T-helper 1 cell treated with Interleukin-12 subunit alpha and Interleukin-12 subunit beta and Interleukin-4 antibody, amounts not matched to agents 30 μg/mL and 1 μg/mL, for 36 hours (primary cell): ENCODE results near the gene SLC7A1.

ENCODE experiments used
- H3K27ac Mint-ChIP-seq: one replicate; pipeline ENCODE4 v1.8.0; 2021; ENCODE audit warnings: mild to moderate bottlenecking, mixed read lengths
- H3K27me3 Mint-ChIP-seq: one replicate; pipeline ENCODE4 v1.8.0; 2021; ENCODE audit warnings: low read depth, mixed read lengths
- H3K36me3 Mint-ChIP-seq: one replicate; pipeline ENCODE4 v1.8.0; 2021; ENCODE audit warnings: low read depth, mixed read lengths
- H3K4me1 Mint-ChIP-seq: one replicate; pipeline ENCODE4 v1.8.0; 2021; ENCODE audit warnings: low read depth, mixed read lengths
- H3K4me3 Mint-ChIP-seq: one replicate; pipeline ENCODE4 v1.8.0; 2021; ENCODE audit warnings: mild to moderate bottlenecking, moderate library complexity, mixed read lengths
- H3K9me3 Mint-ChIP-seq: one replicate; pipeline ENCODE4 v1.8.0; 2021; ENCODE audit warnings: mixed read lengths

SLC7A1 gene

GRCh38 chr13:29481603-29482002 lies 113.9 kb downstream of the SLC7A1 start:
- no peaks in the 10 kb centered on the region for H3K36me3 Mint-ChIP-seq
- H3K4me1 Mint-ChIP-seq, result no peaks in the 10 kb centered on the region
- no peak overlapping the region for H3K27ac Mint-ChIP-seq
- H3K27me3 Mint-ChIP-seq, result peaks cover 6% of the 10 kb centered on the region
- H3K4me3 Mint-ChIP-seq, result no peak overlapping the region
- no peaks in the 10 kb centered on the region for H3K9me3 Mint-ChIP-seq

GRCh38 chr13:29480893-29481525 lies 114.5 kb downstream of the SLC7A1 start:
- Mint-ChIP-seq H3K27me3 (peaks cover 12% of the 10 kb centered on the region), H3K27ac (no peak overlapping the region), H3K4me1 (no peaks in the 10 kb centered on the region), H3K9me3 (no peaks in the 10 kb centered on the region), H3K36me3 (no peaks in the 10 kb centered on the region), H3K4me3 (no peak overlapping the region)

- Mint-ChIP-seq H3K4me1 (no peaks in the 10 kb centered on the region), H3K36me3 (no peaks in the 10 kb centered on the region), H3K9me3 (no peaks in the 10 kb centered on the region), H3K27ac (no peak overlapping the region), H3K4me3 (no peak overlapping the region), H3K27me3 (peaks cover 13% of the 10 kb centered on the region)
These were observed 115.6 kb downstream of the SLC7A1 start for GRCh38 chr13:29479716-29480492.

GRCh38 chr13:29476046-29476445 lies 119.4 kb downstream of the SLC7A1 start:
- Mint-ChIP-seq H3K4me3 (no peak overlapping the region), H3K36me3 (no peaks in the 10 kb centered on the region), H3K27me3 (peaks cover 13% of the 10 kb centered on the region), H3K9me3 (no peaks in the 10 kb centered on the region), H3K27ac (no peak overlapping the region), H3K4me1 (no peaks in the 10 kb centered on the region)

- H3K4me3 Mint-ChIP-seq, result no peak overlapping the region
- no peak overlapping the region for H3K27ac Mint-ChIP-seq
- H3K36me3 Mint-ChIP-seq, result no peaks in the 10 kb centered on the region
- no peaks in the 10 kb centered on the region for H3K4me1 Mint-ChIP-seq
- peaks cover 20% of the 10 kb centered on the region for H3K27me3 Mint-ChIP-seq
- H3K9me3 Mint-ChIP-seq, result no peaks in the 10 kb centered on the region
These were observed 120.5 kb downstream of the SLC7A1 start for GRCh38 chr13:29474991-29475390.

GRCh38 chr13:29473166-29473565 lies 122.3 kb downstream of the SLC7A1 start:
- Mint-ChIP-seq H3K27ac (no peak overlapping the region), H3K27me3 (peaks cover 20% of the 10 kb centered on the region), H3K4me1 (no peaks in the 10 kb centered on the region), H3K4me3 (no peak overlapping the region), H3K9me3 (no peaks in the 10 kb centered on the region), H3K36me3 (no peaks in the 10 kb centered on the region)

- Mint-ChIP-seq H3K27ac (no peak overlapping the region), H3K4me1 (no peaks in the 10 kb centered on the region), H3K4me3 (no peak overlapping the region), H3K36me3 (no peaks in the 10 kb centered on the region), H3K9me3 (no peaks in the 10 kb centered on the region), H3K27me3 (peaks cover 22% of the 10 kb centered on the region)
These were observed 123.0 kb downstream of the SLC7A1 start for GRCh38 chr13:29472332-29472961.

GRCh38 chr13:29471551-29471950 lies 123.9 kb downstream of the SLC7A1 start:
- no peaks in the 10 kb centered on the region for H3K4me1 Mint-ChIP-seq
- H3K27me3 Mint-ChIP-seq, result peaks cover 18% of the 10 kb centered on the region
- H3K36me3 Mint-ChIP-seq, result no peaks in the 10 kb centered on the region
- no peaks in the 10 kb centered on the region for H3K9me3 Mint-ChIP-seq
- H3K4me3 Mint-ChIP-seq, result no peak overlapping the region
- no peak overlapping the region for H3K27ac Mint-ChIP-seq

- Mint-ChIP-seq H3K9me3 (no peaks in the 10 kb centered on the region), H3K27me3 (peaks cover 10% of the 10 kb centered on the region)
These were observed 129.7 kb downstream of the SLC7A1 start for GRCh38 chr13:29465741-29466293.

GRCh38 chr13:29464105-29464679 lies 131.3 kb downstream of the SLC7A1 start:
- H3K36me3 Mint-ChIP-seq, result no peaks in the 10 kb centered on the region
- H3K4me1 Mint-ChIP-seq, result no peaks in the 10 kb centered on the region
- no peaks in the 10 kb centered on the region for H3K9me3 Mint-ChIP-seq
- H3K27ac Mint-ChIP-seq, result no peak overlapping the region
- no peak overlapping the region for H3K4me3 Mint-ChIP-seq
- peaks cover 4% of the 10 kb centered on the region for H3K27me3 Mint-ChIP-seq

More at GRCh38 chr13:29465741-29466293, 129.7 kb downstream of the SLC7A1 start:
- H3K4me3 Mint-ChIP-seq, result no peak overlapping the region
- no peaks in the 10 kb centered on the region for H3K36me3 Mint-ChIP-seq
- H3K4me1 Mint-ChIP-seq, result no peaks in the 10 kb centered on the region
- no peak overlapping the region for H3K27ac Mint-ChIP-seq

- H3K4me3 Mint-ChIP-seq, result no peak overlapping the region
- H3K9me3 Mint-ChIP-seq, result no peaks in the 10 kb centered on the region
- no peaks in the 10 kb centered on the region for H3K27me3 Mint-ChIP-seq
- no peak overlapping the region for H3K27ac Mint-ChIP-seq
- H3K36me3 Mint-ChIP-seq, result no peaks in the 10 kb centered on the region
- no peaks in the 10 kb centered on the region for H3K4me1 Mint-ChIP-seq
These were observed 135.6 kb downstream of the SLC7A1 start for GRCh38 chr13:29459813-29460355.
